HFFc6 (cell line): Measurements from ENCODE around the gene CIDEB. TPM values are rescaled to one million over a fixed set of nuclear protein-coding genes. Genes with fewer than 3 reads are reported as not detected.

ENCODE experiments used
- DNase-seq: peaks from one replicate; pipeline ENCODE4 v3.0.0-alpha.2; 2018
- H3K27ac Mint-ChIP-seq: 2 replicates; pipeline ENCODE4 v1.8.0; 2020; ENCODE audit warnings: mild to moderate bottlenecking, mixed read lengths
- H3K27me3 Mint-ChIP-seq: 2 replicates; pipeline ENCODE4 v1.8.0; 2021; ENCODE audit warnings: mild to moderate bottlenecking, moderate library complexity, mixed read lengths; ENCODE audit not compliant: insufficient read depth
- H3K36me3 Mint-ChIP-seq: 2 replicates; pipeline ENCODE4 v1.8.0; 2021; ENCODE audit warnings: low read depth, mixed read lengths
- H3K4me1 Mint-ChIP-seq: 2 replicates; pipeline ENCODE4 v1.8.0; 2020; ENCODE audit warnings: low read depth, mixed read lengths
- H3K4me3 Mint-ChIP-seq: 2 replicates; pipeline ENCODE4 v1.8.0; 2020; ENCODE audit warnings: mild to moderate bottlenecking, moderate library complexity, mixed read lengths
- H3K9me3 Mint-ChIP-seq: 2 replicates; pipeline ENCODE4 v1.8.0; 2020; ENCODE audit warnings: mild to moderate bottlenecking, mixed read lengths
- total RNA-seq, 6 experiments: library from RNA; stranded (reverse); fragmentation: NEBNext Ultra II Directional; extraction: Animal tissue kit (Norgen Biotek cat#: 25700); gene quantifications; 2 replicates in 1 of 6; 3 replicates in 5 of 6; pipeline ENCODE4 v1.2.3, GENCODE V29; 2021
- TF ChIP-seq, protein P1 (sequence below): fragments of 200-600 bp; sonication (generic); IDR thresholded peaks from 2 replicates; pipeline ENCODE4 v1.5.0; 2021; ENCODE audit warnings: antibody characterized with exemption, mild to moderate bottlenecking

CIDEB gene
- total RNA-seq, 6 experiments from 2014 or later = 0.17 to 0.40 (median 0.20) TPM; not detected in 1

DNA sequence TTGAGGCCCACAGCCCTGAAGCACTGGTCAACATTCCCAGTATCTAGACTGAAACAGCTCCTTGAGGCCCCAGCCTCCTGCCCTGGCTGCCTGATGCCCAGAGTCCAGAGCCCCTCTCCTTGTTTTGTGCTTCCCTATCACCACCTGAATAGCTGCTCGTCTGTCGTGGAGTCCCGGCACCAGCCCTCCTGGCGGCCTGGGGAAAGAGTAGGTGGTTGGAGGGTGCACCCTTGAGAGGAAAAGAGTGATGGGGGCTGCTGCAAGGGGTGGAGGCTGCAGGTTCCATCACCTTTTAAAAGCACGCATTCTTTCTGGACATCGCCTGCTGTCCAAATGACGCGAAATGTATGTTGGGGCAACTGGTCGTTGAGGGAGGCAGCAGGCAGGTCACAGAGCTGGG lies 39.6 kb downstream of the CIDEB start:
- Mint-ChIP-seq H3K4me1 (peaks cover 21% of the 10 kb centered on the region), H3K9me3 (no peaks in the 10 kb centered on the region), H3K27ac (no peak overlapping the region), H3K4me3 (no peak overlapping the region), H3K27me3 (peaks cover 5% of the 10 kb centered on the region), H3K36me3 (0 out of 2 replicates have a peak, but pooled peaks cover 4% of the 10 kb centered on the region)
- TF ChIP-seq, protein P1, sequence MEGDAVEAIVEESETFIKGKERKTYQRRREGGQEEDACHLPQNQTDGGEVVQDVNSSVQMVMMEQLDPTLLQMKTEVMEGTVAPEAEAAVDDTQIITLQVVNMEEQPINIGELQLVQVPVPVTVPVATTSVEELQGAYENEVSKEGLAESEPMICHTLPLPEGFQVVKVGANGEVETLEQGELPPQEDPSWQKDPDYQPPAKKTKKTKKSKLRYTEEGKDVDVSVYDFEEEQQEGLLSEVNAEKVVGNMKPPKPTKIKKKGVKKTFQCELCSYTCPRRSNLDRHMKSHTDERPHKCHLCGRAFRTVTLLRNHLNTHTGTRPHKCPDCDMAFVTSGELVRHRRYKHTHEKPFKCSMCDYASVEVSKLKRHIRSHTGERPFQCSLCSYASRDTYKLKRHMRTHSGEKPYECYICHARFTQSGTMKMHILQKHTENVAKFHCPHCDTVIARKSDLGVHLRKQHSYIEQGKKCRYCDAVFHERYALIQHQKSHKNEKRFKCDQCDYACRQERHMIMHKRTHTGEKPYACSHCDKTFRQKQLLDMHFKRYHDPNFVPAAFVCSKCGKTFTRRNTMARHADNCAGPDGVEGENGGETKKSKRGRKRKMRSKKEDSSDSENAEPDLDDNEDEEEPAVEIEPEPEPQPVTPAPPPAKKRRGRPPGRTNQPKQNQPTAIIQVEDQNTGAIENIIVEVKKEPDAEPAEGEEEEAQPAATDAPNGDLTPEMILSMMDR = no peak
- DNase-seq = no peak

DNA sequence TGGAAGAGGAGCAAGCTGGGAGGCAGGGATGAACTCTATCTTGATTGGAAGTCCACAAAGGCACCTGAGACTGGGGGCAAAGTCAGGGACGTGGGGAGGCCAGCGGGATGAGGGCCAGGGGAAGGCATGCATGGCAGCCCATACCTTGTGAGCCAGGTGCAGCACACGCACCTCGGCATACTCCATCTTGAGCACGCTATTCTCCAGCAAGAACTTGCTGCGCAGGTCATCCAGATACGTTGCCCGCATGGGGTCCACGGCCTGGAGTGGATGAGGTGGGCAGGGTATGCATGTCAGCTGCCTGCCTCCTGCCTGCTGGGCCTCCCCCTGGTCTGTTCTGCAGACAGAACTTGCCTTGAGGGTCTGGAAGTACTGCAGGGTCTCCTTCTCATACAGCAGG lies 40.3 kb downstream of the CIDEB start:
- Mint-ChIP-seq H3K4me1 (peaks cover 16% of the 10 kb centered on the region), H3K9me3 (no peaks in the 10 kb centered on the region), H3K4me3 (no peak overlapping the region), H3K27ac (no peak overlapping the region), H3K36me3 (0 out of 2 replicates have a peak, but pooled peaks cover 4% of the 10 kb centered on the region), H3K27me3 (peaks cover 5% of the 10 kb centered on the region)
- TF ChIP-seq, protein P1 = no peak
- DNase-seq = no peak

DNA sequence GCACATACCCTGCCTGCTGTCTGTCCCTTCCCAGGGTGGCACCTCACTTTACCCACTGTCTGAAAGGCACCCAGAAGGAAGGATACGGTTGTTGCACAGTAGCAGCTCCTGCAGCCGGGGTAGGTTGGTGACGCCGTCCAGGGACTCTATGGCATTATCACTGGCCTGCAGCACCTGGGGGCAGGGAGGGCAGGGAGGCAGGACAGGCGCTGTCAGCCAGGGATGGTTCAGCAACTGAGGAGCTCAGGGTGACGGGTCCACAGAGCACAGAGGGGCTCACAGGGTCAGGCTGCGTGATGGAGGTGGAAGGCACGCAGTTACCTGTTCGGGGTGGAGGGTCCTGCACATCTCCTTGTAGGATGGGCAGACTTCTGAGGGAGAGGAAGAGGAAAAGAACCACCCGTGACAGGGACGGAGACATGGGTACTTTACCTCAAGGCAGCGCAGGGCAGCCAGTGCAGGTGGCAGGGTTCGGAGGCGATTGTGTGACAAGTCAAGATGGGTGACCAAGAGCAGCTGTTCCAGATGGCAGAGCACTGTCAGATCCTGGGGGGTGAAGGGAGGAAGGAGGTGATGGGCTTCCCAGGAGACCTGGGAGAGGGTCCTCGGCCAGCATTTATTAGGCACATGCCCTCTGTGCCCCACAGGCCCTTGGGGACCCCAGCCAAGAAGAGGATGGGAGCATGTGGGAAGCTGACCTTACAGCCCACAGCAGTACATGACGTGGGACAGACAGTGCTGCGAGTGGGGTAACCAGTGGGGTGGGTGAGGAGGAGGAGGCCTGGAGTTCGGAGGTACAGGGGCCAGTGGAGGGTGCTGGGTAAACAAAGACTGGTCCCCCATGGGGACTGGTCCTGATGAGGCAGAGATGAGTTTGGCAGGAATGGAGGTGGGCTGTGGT lies 41.2 kb downstream of the CIDEB start:
- H3K36me3 Mint-ChIP-seq = 0 out of 2 replicates have a peak, but pooled peaks cover 4% of the 10 kb centered on the region
- H3K27me3 Mint-ChIP-seq = peaks cover 5% of the 10 kb centered on the region; the same call in 1 of the 2 replicates
- no peak overlapping the region for H3K27ac Mint-ChIP-seq
- no peak for DNase-seq
- no peak overlapping the region for H3K4me3 Mint-ChIP-seq
- H3K9me3 Mint-ChIP-seq = no peaks in the 10 kb centered on the region
- H3K4me1 Mint-ChIP-seq = peaks cover 7% of the 10 kb centered on the region
- TF ChIP-seq, protein P1 = no peak

DNA sequence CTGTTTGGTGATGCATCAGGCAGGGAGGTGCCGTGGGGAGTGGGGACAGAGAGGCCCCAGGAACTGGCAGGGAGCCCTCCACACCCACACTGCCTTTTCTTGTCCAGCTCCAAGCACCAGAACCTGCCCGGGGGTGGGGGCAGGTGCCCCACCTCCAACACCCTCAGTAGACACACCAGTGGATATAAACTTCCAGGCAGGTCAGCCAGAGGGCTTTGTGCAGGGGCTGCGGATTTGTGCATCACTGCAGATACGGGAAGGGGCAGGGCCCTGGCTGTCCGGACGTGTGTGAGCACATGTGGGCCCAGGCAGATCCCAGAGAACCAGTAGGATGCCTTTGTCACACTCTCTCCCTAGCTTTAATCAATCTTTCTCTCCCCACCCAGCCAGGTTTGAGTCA lies 43.5 kb downstream of the CIDEB start:
- Mint-ChIP-seq H3K36me3 (0 out of 2 replicates have a peak, but pooled peaks cover 2% of the 10 kb centered on the region), H3K4me3 (no peak overlapping the region), H3K27me3 (peaks cover 2% of the 10 kb centered on the region; the same call in 1 of the 2 replicates), H3K27ac (no peak overlapping the region), H3K4me1 (peaks cover 8% of the 10 kb centered on the region; the same call in 1 of the 2 replicates), H3K9me3 (no peaks in the 10 kb centered on the region)
- TF ChIP-seq, protein P1 = no peak
- no peak for DNase-seq

DNA sequence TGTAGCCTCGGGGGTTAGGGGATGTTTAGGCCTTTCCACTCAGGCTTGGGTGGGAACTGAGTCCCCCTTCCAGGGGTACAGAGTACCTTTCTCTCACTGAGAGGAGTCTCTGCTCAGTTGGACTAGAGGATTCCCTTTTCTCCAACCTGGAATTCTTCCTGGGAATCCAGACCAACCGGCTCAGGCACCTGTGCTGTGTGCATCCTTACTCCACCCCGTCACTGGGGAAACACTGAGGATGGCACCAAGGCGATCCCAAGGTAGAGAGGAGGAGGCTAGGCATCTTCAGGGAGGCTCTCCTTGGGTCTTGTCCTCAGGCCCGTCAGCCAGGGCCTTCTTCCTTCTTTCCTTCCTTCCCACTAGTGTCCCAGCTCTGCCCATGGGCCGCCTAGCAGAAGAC lies 43.9 kb downstream of the CIDEB start:
- Mint-ChIP-seq H3K9me3 (no peaks in the 10 kb centered on the region), H3K4me3 (no peak overlapping the region), H3K27ac (no peak overlapping the region), H3K36me3 (no peaks in the 10 kb centered on the region), H3K27me3 (peaks cover 2% of the 10 kb centered on the region; the same call in 1 of the 2 replicates), H3K4me1 (peaks cover 13% of the 10 kb centered on the region; the same call in 1 of the 2 replicates)
- no peak for DNase-seq
- TF ChIP-seq, protein P1 = no peak
